Endothelial cell of umbilical vein (primary cell): Measurements from ENCODE around the gene SPECC1L. TPM values are rescaled to one million over a fixed set of nuclear protein-coding genes. Genes with fewer than 3 reads are reported as not detected.

Source experiments
- BruUV-seq: library from RNA; stranded (reverse); fragments of 400-500 nt; replicated peaks from 2 replicates; lab custom pipeline; 2021; lab: Mats Ljungman, UMichigan
- CTCF ChIA-PET: fragments of 300-600, 350-600 bp; sonication (Branson Sonifier 250); formaldehyde crosslinking; loops from one replicate; lab custom pipeline; 2021; ENCODE audit warnings: antibody characterized with exemption, inconsistent platforms; lab: Charles Lee
- POLR2A ChIA-PET: fragments of 300-600, 350-600 bp; sonication (Branson Sonifier 250); formaldehyde crosslinking; loops from one replicate; lab custom pipeline; 2021; ENCODE audit warnings: antibody characterized with exemption, inconsistent platforms; lab: Charles Lee
- DNase-seq: peaks from one replicate; pipeline ENCODE4 v3.0.0-alpha.2; 2011; ENCODE audit warnings: low read depth, low spot score
- FAIRE-seq: peaks from 2 replicates; lab custom pipeline; 2011; peaks lifted over from hg19 to GRCh38; lab: Jason Lieb, UNC
- H2AFZ ChIP-seq: 2 replicates; pipeline ENCODE4 v1.6.0; 2012; ENCODE audit warnings: low read depth, low read length, control low read depth, inconsistent platforms
- H3K27ac ChIP-seq: 2 replicates; pipeline ENCODE4 v1.5.1; 2011; ENCODE audit warnings: low read depth, mild to moderate bottlenecking, control low read depth, low read length, moderate library complexity; ENCODE audit not compliant: insufficient read depth
- H3K27me3 ChIP-seq, 2 experiments: 2 replicates each; pipeline versions ENCODE4 v1.6.0 to v1.6.1; 2011; ENCODE audit warnings: low read length in 2 of 2, mixed read lengths in 1 of 2; ENCODE audit not compliant: control insufficient read depth in 2 of 2, insufficient read depth in 2 of 2
- H3K36me3 ChIP-seq, 2 experiments: 2 replicates in 1 of 2; 3 replicates in 1 of 2; pipeline ENCODE4 v1.5.1; 2011; ENCODE audit warnings: low read length in 2 of 2, mild to moderate bottlenecking in 1 of 2, moderate library complexity in 1 of 2; ENCODE audit not compliant: control insufficient read depth in 2 of 2, insufficient read depth in 2 of 2; ENCODE audit errors: extremely low read depth in 1 of 2
- H3K4me1 ChIP-seq: 3 replicates; pipeline ENCODE4 v1.5.1; 2011; ENCODE audit warnings: mild to moderate bottlenecking, low read length; ENCODE audit not compliant: control insufficient read depth, insufficient read depth; ENCODE audit errors: extremely low read depth
- H3K4me2 ChIP-seq: 2 replicates; pipeline ENCODE4 v1.6.1; 2011; ENCODE audit warnings: low read length, control low read depth, mixed read lengths; ENCODE audit not compliant: insufficient read depth
- H3K4me3 ChIP-seq, 3 experiments: fragments of 200-600 bp in 1 of 3; sonication (generic), shearing (Covaris generic) in 1 of 3; replicated peaks in 1 of 3; 2 replicates each; pipeline ENCODE4 v1.5.1; 2011 to 2016; ENCODE audit warnings: control low read depth in 3 of 3, low read length in 3 of 3, mild to moderate bottlenecking in 2 of 3, inconsistent platforms in 1 of 3, low read depth in 1 of 3, moderate library complexity in 1 of 3; ENCODE audit not compliant: insufficient read depth in 1 of 3
- H3K79me2 ChIP-seq: 2 replicates; pipeline ENCODE4 v1.6.0; 2012; ENCODE audit warnings: low read length, inconsistent platforms; ENCODE audit not compliant: control insufficient read depth, insufficient read depth
- H3K9ac ChIP-seq: replicated peaks from 2 replicates; pipeline ENCODE3; 2011; ENCODE audit warnings: low read length, control low read depth; ENCODE audit not compliant: insufficient read depth; ENCODE audit errors: extremely low read depth
- H3K9me1 ChIP-seq: replicated peaks from 3 replicates; pipeline ENCODE4 v1.6.0; 2011; ENCODE audit warnings: mild to moderate bottlenecking, low read length; ENCODE audit not compliant: control insufficient read depth, insufficient read depth; ENCODE audit errors: extremely low read depth
- H3K9me3 ChIP-seq: replicated peaks from 2 replicates; pipeline ENCODE4 v1.5.1; 2012; ENCODE audit warnings: low read length, inconsistent platforms; ENCODE audit not compliant: control insufficient read depth, insufficient read depth
- H4K20me1 ChIP-seq: replicated peaks from 2 replicates; pipeline ENCODE3; 2011; ENCODE audit warnings: mild to moderate bottlenecking, low read length; ENCODE audit not compliant: control insufficient read depth, insufficient read depth; ENCODE audit errors: extremely low read depth
- EZH2 ChIP-seq: IDR thresholded peaks from 2 replicates; pipeline ENCODE4 v1.6.1; 2012; ENCODE audit warnings: borderline replicate concordance, low read depth, mild to moderate bottlenecking, moderate library complexity, low read length, inconsistent platforms; ENCODE audit not compliant: severe bottlenecking
- FOS ChIP-seq: IDR thresholded peaks from 2 replicates; pipeline ENCODE4 v1.6.1; 2011; ENCODE audit warnings: mild to moderate bottlenecking, low read length, moderate library complexity, borderline replicate concordance; ENCODE audit not compliant: insufficient read depth
- GATA2 ChIP-seq: IDR thresholded peaks from 2 replicates; pipeline ENCODE4 v1.7.0; 2011; ENCODE audit warnings: low read depth, mild to moderate bottlenecking, moderate library complexity, mixed read lengths, low read length; ENCODE audit not compliant: insufficient read length, insufficient read depth
- JUN ChIP-seq: IDR thresholded peaks from 2 replicates; pipeline ENCODE4 v1.6.1; 2011; ENCODE audit warnings: borderline replicate concordance, low read depth; ENCODE audit not compliant: insufficient read length, insufficient read depth
- MYC ChIP-seq: IDR thresholded peaks from one replicate; pipeline ENCODE4 v1.6.1; 2011; ENCODE audit warnings: mild to moderate bottlenecking, low read depth, low read length
- POLR2A ChIP-seq: IDR thresholded peaks from 2 replicates; pipeline ENCODE4 v1.6.1; 2012; ENCODE audit warnings: low read depth, mild to moderate bottlenecking, control low read depth, low read length
- POLR2AphosphoS5 ChIP-seq: IDR thresholded peaks from 2 replicates; pipeline ENCODE4 v1.6.1; 2012; ENCODE audit warnings: low read depth, mild to moderate bottlenecking, control low read depth, low read length, moderate library complexity; ENCODE audit not compliant: insufficient read depth
- dilution Hi-C: fragments of 300-500 bp; cut with MboI; formaldehyde crosslinking; loops from one replicate; pipeline ENCODE4 v1.15.0; 2019; ENCODE audit warnings: low sequenced_read_pairs; ENCODE audit not compliant: extremely low pct_ligation_motif_present
- intact Hi-C: fragments of 100-400 bp; cut with micrococcal nuclease; formaldehyde crosslinking; loops from one replicate; pipeline ENCODE4 v1.10.0; 2022
- polyA plus RNA-seq, 4 experiments: library from polyadenylated mRNA; depleted of rRNA in 3 of 4; stranded (reverse) in 3 of 4; unstranded in 1 of 4; fragments of >200 nt; gene quantifications; 2 replicates each; pipeline versions ENCODE4 v1.2.1 to v1.2.3, GENCODE V29; 2011 to 2012; ENCODE audit warnings: missing spikeins in 1 of 4
- total RNA-seq: library from RNA; stranded (reverse); gene quantifications from 2 replicates; pipeline ENCODE4 v1.2.3, GENCODE V29; 2021
- TF ChIP-seq, protein P1 (sequence below): IDR thresholded peaks from 2 replicates; pipeline ENCODE4 v1.6.1; 2011; ENCODE audit not compliant: insufficient read depth, insufficient read length
- TF ChIP-seq, protein P2 (sequence below), 2 donors: IDR thresholded peaks; 1 replicate in 1 of 2; 2 replicates in 1 of 2; pipeline ENCODE4 v1.5.1; 2011; ENCODE audit warnings: low read length in 2 of 2, mild to moderate bottlenecking in 2 of 2, moderate library complexity in 2 of 2, control low read depth in 1 of 2, inconsistent platforms in 1 of 2, low read depth in 1 of 2; ENCODE audit not compliant: insufficient read depth in 1 of 2; ENCODE audit errors: extremely low read depth in 1 of 2

The SPECC1L gene
- total and polyA plus RNA-seq, 2 donors (not counting 3 experiments of a cell fraction or from before 2014, with no cell fraction given): 22.8 to 79.3 TPM

DNA sequence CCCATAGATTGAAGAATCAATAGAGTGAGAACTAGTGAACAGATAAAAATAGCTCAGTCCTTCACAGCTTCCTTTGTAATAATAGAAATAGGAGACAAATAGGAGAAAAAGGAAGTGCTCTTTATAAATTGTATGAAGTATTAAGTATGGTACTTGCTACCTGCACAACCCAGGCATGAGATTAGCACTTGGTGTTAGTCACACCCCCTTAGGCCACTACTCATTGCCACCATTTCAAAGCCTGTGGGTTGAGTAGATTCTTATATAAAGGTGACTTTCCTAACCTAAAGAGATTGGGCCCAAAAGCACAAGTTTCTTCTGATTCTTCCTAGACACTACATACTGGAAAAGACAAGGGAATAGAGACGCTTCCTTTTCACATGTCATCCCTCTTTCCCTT is 119.0 kb downstream of the SPECC1L start:
- no peak overlapping the region for H3K9ac ChIP-seq
- H3K4me2 ChIP-seq: peak overlapping the region; percentile 18
- DNase-seq (peak; percentile 39), FAIRE-seq (no peak)
- dilution Hi-C loops: no loop called here
- BruUV-seq: no TSS peak
- no peaks in the 10 kb centered on the region for H4K20me1 ChIP-seq
- no peak overlapping the region for H3K4me3 ChIP-seq
- H3K36me3 ChIP-seq: peaks cover 0 to 1% of the 10 kb centered on the region in 2 experiments
- no peak overlapping the region for H2AFZ ChIP-seq
- intact Hi-C loops: no loop called here
- H3K79me2 ChIP-seq: peaks cover 17% of the 10 kb centered on the region
- no peak overlapping the region for H3K27ac ChIP-seq
- TF ChIP-seq, protein P1, sequence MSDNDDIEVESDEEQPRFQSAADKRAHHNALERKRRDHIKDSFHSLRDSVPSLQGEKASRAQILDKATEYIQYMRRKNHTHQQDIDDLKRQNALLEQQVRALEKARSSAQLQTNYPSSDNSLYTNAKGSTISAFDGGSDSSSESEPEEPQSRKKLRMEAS: no peak
- TF ChIP-seq JUN (no peak), GATA2 (no peak), EZH2 (no peak), FOS (no peak), POLR2A (no peak), MYC (no peak), POLR2AphosphoS5 (no peak)
- TF ChIP-seq, protein P2, sequence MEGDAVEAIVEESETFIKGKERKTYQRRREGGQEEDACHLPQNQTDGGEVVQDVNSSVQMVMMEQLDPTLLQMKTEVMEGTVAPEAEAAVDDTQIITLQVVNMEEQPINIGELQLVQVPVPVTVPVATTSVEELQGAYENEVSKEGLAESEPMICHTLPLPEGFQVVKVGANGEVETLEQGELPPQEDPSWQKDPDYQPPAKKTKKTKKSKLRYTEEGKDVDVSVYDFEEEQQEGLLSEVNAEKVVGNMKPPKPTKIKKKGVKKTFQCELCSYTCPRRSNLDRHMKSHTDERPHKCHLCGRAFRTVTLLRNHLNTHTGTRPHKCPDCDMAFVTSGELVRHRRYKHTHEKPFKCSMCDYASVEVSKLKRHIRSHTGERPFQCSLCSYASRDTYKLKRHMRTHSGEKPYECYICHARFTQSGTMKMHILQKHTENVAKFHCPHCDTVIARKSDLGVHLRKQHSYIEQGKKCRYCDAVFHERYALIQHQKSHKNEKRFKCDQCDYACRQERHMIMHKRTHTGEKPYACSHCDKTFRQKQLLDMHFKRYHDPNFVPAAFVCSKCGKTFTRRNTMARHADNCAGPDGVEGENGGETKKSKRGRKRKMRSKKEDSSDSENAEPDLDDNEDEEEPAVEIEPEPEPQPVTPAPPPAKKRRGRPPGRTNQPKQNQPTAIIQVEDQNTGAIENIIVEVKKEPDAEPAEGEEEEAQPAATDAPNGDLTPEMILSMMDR (IDR thresholded peaks at IDR 0.05; ENCODE audit: extremely low read depth in 1 of 2, insufficient read depth in 1 of 2, low read depth in 1 of 2, low read length in 2 of 2): no peak
- ChIA-PET CTCF (interaction anchor here (1.1 to 2.5 kb wide), 3 partner anchors 9 to 113 kb away, joined by 3 to 12 read pairs (median 6); no protein-coding TSS in a partner anchor), POLR2A (no interaction called here)
- no peaks in the 10 kb centered on the region for H3K27me3 ChIP-seq
- H3K9me1 ChIP-seq: no peaks in the 10 kb centered on the region
- H3K9me3 ChIP-seq: no peaks in the 10 kb centered on the region
- H3K4me1 ChIP-seq: peaks cover 36% of the 10 kb centered on the region
